NCI-H1694 treated with DMSO at 0.1 percent for 48 hours (cell line): ENCODE results near the gene KCNQ1.

Source experiments
- DNase-seq: peaks from one replicate; lab custom pipeline; 2025; lab: John Stamatoyannopoulos, UW

The KCNQ1 gene

GRCh38 chr11:2551131-2551530 lies 106.3 kb downstream of the KCNQ1 start:
- no peak for DNase-seq

- no peak for DNase-seq
These were observed 107.4 kb downstream of the KCNQ1 start for GRCh38 chr11:2552210-2552609.

GRCh38 chr11:2553198-2553597 lies 108.4 kb downstream of the KCNQ1 start:
- no peak for DNase-seq

- no peak for DNase-seq
These were observed 109.1 kb downstream of the KCNQ1 start for GRCh38 chr11:2553886-2554285.

GRCh38 chr11:2554338-2555207 lies 109.8 kb downstream of the KCNQ1 start:
- DNase-seq, result no peak

- no peak for DNase-seq
These were observed 110.5 kb downstream of the KCNQ1 start for GRCh38 chr11:2555336-2555735.

GRCh38 chr11:2555891-2556290 lies 111.1 kb downstream of the KCNQ1 start:
- no peak for DNase-seq

GRCh38 chr11:2557381-2557780 lies 112.6 kb downstream of the KCNQ1 start:
- no peak for DNase-seq

GRCh38 chr11:2558397-2558796 lies 113.6 kb downstream of the KCNQ1 start:
- DNase-seq, result no peak

- DNase-seq, result no peak
These were observed 114.2 kb downstream of the KCNQ1 start for GRCh38 chr11:2558861-2559526.

GRCh38 chr11:2559527-2560311 lies 114.9 kb downstream of the KCNQ1 start:
- DNase-seq, result no peak

- DNase-seq, result no peak
These were observed 117.1 kb downstream of the KCNQ1 start for GRCh38 chr11:2561696-2562581.

GRCh38 chr11:2562890-2563212 lies 118.0 kb downstream of the KCNQ1 start:
- DNase-seq, result no peak

GRCh38 chr11:2563213-2564007 lies 118.6 kb downstream of the KCNQ1 start:
- no peak for DNase-seq

- DNase-seq, result no peak
These were observed 119.3 kb downstream of the KCNQ1 start for GRCh38 chr11:2564008-2564530.

- DNase-seq, result no peak
These were observed 120.0 kb downstream of the KCNQ1 start for GRCh38 chr11:2564588-2565425.

- no peak for DNase-seq
These were observed 120.8 kb downstream of the KCNQ1 start for GRCh38 chr11:2565447-2566222.

- DNase-seq, result no peak
These were observed 121.6 kb downstream of the KCNQ1 start for GRCh38 chr11:2566223-2567025.
